ENCODE measurements around the gene GRIN2C.

Gene GRIN2C

DNA sequence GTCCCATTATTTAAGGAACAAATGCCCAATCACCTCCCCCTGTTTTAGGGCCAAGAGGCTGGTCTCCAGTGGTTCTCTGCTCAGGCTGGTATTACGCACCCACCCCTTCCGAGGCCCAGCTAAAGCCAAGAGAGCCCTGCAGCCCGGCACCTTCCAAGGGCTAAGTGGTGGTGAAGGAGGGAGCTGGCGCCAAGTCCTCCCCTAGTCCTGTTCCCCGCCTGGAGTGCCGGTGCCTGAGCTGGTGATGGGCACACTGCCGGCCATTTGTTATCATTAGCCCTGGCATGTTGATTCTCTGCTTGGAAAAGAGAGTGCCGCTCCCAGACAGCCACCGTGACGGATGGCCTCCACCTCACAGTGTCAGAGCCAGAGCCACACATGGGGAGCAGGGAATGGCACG is 31.9 kb downstream of the GRIN2C start:
- no peaks in the 10 kb centered on the region for H3K9me3 ChIP-seq (ENCODE audit: control insufficient read depth, low read length)
- 92 to 95% methylated on average over 10 to 11 of the region's 11 CpGs for WGBS, 2 experiments (ENCODE audit: insufficient coverage in 2 of 2)
- H3K36me3 ChIP-seq (ENCODE audit: control insufficient read depth, insufficient read depth, low read length): peaks cover 35% of the 10 kb centered on the region
- no peak overlapping the region for H3K4me3 ChIP-seq (ENCODE audit: extremely low read depth, insufficient read depth, low read length, poor library complexity, severe bottlenecking)
- no peaks in the 10 kb centered on the region for H3K4me1 ChIP-seq (ENCODE audit: control insufficient read depth, insufficient read depth, low read length, poor library complexity, severe bottlenecking)
- H3K27ac ChIP-seq (ENCODE audit: low read depth, low read length, severe bottlenecking): no peak overlapping the region

DNA sequence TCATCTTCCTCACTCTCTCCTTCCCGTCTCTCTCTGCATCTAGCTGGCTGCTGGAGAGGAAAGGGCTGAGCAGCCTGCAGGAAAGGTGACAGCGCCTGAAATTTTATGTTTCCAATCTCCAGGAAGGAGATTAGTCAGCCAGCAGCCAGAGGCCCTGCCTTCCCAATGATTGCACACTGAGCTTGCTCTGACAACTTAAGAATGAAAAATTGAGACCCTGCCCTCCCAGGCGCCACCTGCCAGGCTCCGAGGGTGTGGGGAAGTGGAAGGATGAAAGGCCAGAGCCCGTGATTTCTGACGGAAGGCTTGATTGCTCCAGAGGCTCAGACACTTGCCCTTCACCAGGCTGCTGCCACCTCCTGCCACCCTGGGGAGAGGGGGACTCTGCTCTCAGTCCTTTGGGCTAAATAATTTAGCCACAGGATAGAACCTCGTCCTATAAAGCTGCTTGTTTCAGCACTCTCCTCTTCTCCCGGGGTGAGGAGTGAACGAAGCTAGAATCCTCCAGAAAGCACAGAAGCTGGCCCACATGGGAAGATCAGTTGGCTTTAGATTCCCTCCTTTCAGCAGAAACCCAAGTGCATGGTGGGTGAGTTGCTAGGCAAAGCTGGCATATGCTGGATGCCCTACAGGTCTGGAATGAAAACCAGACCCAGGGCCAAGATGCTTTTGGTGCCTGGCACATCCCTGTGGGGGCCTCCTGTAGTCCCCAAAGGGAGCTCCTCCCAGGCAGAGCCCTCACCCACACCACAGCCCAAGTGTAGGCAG is 33.5 kb downstream of the GRIN2C start:
- 92 to 95% methylated on average over 8 of the region's 9 CpGs for WGBS, 2 experiments (ENCODE audit: insufficient coverage in 2 of 2)
- Histone ChIP-seq H3K9me3 (ENCODE audit: control insufficient read depth, low read length) (no peaks in the 10 kb centered on the region), H3K4me1 (ENCODE audit: control insufficient read depth, insufficient read depth, low read length, poor library complexity, severe bottlenecking) (no peaks in the 10 kb centered on the region), H3K36me3 (ENCODE audit: control insufficient read depth, insufficient read depth, low read length) (peaks cover 49% of the 10 kb centered on the region), H3K27ac (ENCODE audit: low read depth, low read length, severe bottlenecking) (no peak overlapping the region), H3K4me3 (ENCODE audit: extremely low read depth, insufficient read depth, low read length, poor library complexity, severe bottlenecking) (no peak overlapping the region)

DNA sequence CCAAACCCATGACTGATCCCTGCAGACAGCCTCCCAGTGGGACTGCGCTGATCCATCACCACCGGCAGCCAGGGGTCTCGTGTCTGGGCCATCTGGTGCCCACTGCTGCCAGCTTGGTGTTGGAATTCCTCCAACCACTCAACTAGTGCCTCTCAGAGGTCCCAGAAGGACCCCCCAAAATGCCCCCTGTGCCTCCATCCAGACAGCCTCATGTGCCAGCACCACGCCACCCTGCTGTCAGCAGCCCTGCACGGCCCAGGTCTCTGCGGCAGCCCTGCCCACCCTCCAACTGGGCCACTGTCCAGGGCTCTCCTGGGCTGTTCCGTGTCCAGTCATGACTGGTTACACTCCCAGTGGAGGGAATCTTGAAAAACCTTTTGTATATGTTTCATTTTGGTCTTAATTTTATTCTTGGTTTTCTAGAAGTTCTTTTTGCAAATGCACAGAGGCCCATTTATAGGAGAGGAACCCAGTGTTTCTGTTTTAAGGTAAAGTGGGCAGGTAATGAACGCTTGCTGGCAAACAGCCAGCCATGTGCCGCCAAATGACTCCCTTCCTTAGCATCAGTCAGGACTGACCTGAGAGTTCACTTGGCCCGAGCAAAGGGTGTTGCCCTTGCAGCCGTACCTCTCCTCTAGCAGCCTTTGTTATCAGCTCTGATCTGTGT is 34.6 kb downstream of the GRIN2C start:
- Histone ChIP-seq H3K9me3 (ENCODE audit: control insufficient read depth, low read length) (no peaks in the 10 kb centered on the region), H3K36me3 (ENCODE audit: control insufficient read depth, insufficient read depth, low read length) (peaks cover 55% of the 10 kb centered on the region), H3K4me3 (ENCODE audit: extremely low read depth, insufficient read depth, low read length, poor library complexity, severe bottlenecking) (no peak overlapping the region), H3K27ac (ENCODE audit: low read depth, low read length, severe bottlenecking) (no peak overlapping the region), H3K4me1 (ENCODE audit: control insufficient read depth, insufficient read depth, low read length, poor library complexity, severe bottlenecking) (no peaks in the 10 kb centered on the region)
- 98 to 100% methylated on average over 5 to 11 of the region's 11 CpGs for WGBS, 2 experiments (ENCODE audit: insufficient coverage in 2 of 2)

DNA sequence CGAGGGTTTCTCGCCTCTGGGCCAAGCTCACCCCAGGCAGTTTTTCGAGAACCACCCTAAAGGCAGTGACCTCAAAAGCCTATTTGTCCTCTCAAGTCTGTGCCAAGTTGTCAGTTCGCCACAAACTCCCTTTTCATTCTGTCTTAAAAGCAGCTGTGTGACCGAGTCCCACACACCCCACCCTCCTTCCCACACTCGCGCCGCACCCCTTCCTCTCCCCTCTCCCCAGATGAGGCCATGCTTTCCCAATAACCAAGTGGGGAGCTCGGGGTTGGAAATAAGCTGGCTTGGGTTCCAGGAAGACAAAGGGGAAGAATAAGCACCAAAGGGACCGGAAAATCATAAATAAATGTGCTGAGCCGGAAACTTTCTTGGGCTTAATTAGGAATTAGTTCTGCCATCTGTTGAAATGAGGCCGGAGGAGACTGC is 36.7 kb downstream of the GRIN2C start:
- Histone ChIP-seq H3K4me3 (ENCODE audit: extremely low read depth, insufficient read depth, low read length, poor library complexity, severe bottlenecking) (no peak overlapping the region), H3K4me1 (ENCODE audit: control insufficient read depth, insufficient read depth, low read length, poor library complexity, severe bottlenecking) (no peaks in the 10 kb centered on the region), H3K27ac (ENCODE audit: low read depth, low read length, severe bottlenecking) (no peak overlapping the region), H3K36me3 (ENCODE audit: control insufficient read depth, insufficient read depth, low read length) (peaks cover 69% of the 10 kb centered on the region), H3K9me3 (ENCODE audit: control insufficient read depth, low read length) (no peaks in the 10 kb centered on the region)
- 92 to 94% methylated on average over 8 of the region's 12 CpGs for WGBS, 2 experiments (ENCODE audit: insufficient coverage in 2 of 2)

DNA sequence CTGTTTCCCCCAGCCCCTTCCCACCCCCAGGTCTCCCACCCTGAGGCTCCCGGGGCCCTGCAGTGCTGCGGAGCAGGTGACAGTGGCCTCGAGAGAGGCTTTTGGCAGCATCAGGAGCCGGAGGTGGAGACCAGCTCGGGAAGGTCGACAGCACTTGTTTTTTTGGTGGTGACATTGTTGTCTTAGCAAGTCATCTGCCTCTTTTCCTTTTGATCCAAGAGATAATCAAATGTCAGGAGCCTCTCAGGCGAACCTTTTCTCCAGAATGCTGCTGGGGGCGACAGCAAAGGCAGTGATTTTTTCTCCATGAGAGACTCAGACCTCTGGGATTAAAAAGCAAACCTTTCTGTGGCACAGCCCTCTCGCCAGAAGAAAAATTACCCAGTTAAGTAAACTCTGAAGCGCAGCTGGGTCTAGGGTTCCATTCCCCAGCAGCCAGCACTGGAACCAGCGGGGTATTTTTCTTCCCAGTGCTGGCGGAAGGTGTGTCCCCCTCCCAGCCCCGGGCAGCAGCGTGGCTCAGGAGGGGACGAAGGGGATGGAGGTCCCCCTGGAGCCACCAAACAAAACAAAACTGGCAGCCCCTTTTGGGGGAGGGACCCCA is 37.2 kb downstream of the GRIN2C start:
- WGBS, 2 experiments (ENCODE audit: insufficient coverage in 2 of 2): 90 to 96% methylated on average over 9 to 13 of the region's 15 CpGs
- peaks cover 74% of the 10 kb centered on the region for H3K36me3 ChIP-seq (ENCODE audit: control insufficient read depth, insufficient read depth, low read length)
- no peak overlapping the region for H3K27ac ChIP-seq (ENCODE audit: low read depth, low read length, severe bottlenecking)
- no peaks in the 10 kb centered on the region for H3K4me1 ChIP-seq (ENCODE audit: control insufficient read depth, insufficient read depth, low read length, poor library complexity, severe bottlenecking)
- no peaks in the 10 kb centered on the region for H3K9me3 ChIP-seq (ENCODE audit: control insufficient read depth, low read length)
- no peak overlapping the region for H3K4me3 ChIP-seq (ENCODE audit: extremely low read depth, insufficient read depth, low read length, poor library complexity, severe bottlenecking)

GRCh38 chr17:74821655-74822334 is 37.9 kb downstream of the GRIN2C start:
- Histone ChIP-seq H3K9me3 (ENCODE audit: control insufficient read depth, low read length) (no peaks in the 10 kb centered on the region), H3K4me3 (ENCODE audit: extremely low read depth, insufficient read depth, low read length, poor library complexity, severe bottlenecking) (no peak overlapping the region), H3K4me1 (ENCODE audit: control insufficient read depth, insufficient read depth, low read length, poor library complexity, severe bottlenecking) (no peaks in the 10 kb centered on the region), H3K27ac (ENCODE audit: low read depth, low read length, severe bottlenecking) (no peak overlapping the region), H3K36me3 (ENCODE audit: control insufficient read depth, insufficient read depth, low read length) (peaks cover 78% of the 10 kb centered on the region)
- 91 to 92% methylated on average over 9 to 10 of the region's 13 CpGs for WGBS, 2 experiments (ENCODE audit: insufficient coverage in 2 of 2)

GRCh38 chr17:74819801-74820436 is 39.8 kb downstream of the GRIN2C start:
- H3K9me3 ChIP-seq (ENCODE audit: control insufficient read depth, low read length): no peaks in the 10 kb centered on the region
- no peak overlapping the region for H3K4me3 ChIP-seq (ENCODE audit: extremely low read depth, insufficient read depth, low read length, poor library complexity, severe bottlenecking)
- H3K4me1 ChIP-seq (ENCODE audit: control insufficient read depth, insufficient read depth, low read length, poor library complexity, severe bottlenecking): peaks cover 10% of the 10 kb centered on the region
- H3K27ac ChIP-seq (ENCODE audit: low read depth, low read length, severe bottlenecking): no peak overlapping the region
- H3K36me3 ChIP-seq (ENCODE audit: control insufficient read depth, insufficient read depth, low read length): peaks cover 62% of the 10 kb centered on the region
- 97% methylated on average over 12 of the region's 16 CpGs for WGBS, 2 experiments (ENCODE audit: insufficient coverage in 2 of 2)

GRCh38 chr17:74818291-74818938 is 41.3 kb downstream of the GRIN2C start:
- peaks cover 10% of the 10 kb centered on the region for H3K4me1 ChIP-seq (ENCODE audit: control insufficient read depth, insufficient read depth, low read length, poor library complexity, severe bottlenecking)
- no peak overlapping the region for H3K27ac ChIP-seq (ENCODE audit: low read depth, low read length, severe bottlenecking)
- peaks cover 63% of the 10 kb centered on the region for H3K36me3 ChIP-seq (ENCODE audit: control insufficient read depth, insufficient read depth, low read length)
- no peak overlapping the region for H3K4me3 ChIP-seq (ENCODE audit: extremely low read depth, insufficient read depth, low read length, poor library complexity, severe bottlenecking)
- H3K9me3 ChIP-seq (ENCODE audit: control insufficient read depth, low read length): no peaks in the 10 kb centered on the region
- WGBS, 2 experiments (ENCODE audit: insufficient coverage in 2 of 2): 88 to 92% methylated on average over 12 to 14 of the region's 16 CpGs

DNA sequence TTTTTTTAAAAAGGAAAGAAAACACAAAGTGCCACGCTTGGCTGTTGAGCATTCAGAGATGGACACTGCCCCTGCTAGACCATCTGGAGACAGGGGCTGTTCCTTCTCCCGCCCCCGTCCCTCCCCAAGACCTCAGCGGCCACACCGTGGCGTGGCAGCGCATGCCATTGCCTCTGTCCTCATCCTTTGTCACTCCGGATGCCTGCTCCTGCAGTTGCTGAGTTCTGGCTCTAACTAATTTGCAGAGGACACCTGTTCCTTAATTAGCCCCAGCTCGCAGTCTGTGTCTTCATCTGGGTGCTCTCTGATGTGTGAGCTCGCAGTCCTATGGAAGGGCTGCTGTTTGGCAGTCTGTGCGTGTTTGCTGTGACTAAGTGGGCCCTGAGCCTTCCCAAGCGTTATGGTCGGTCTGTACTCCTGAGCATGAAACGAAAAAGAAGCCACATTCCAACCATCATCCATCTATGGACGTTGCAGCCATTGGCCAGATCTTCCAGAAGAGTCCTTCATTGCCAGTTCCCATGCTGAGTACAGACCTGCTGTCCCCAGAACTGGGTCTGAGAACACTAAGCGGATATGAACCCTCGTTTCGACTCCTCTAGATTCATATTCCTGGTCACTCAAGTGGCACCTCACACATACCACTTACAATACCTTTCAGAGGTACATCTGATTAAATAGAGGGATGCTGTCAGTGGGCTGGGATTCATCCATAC is 42.6 kb downstream of the GRIN2C start:
- H3K36me3 ChIP-seq (ENCODE audit: control insufficient read depth, insufficient read depth, low read length): peaks cover 62% of the 10 kb centered on the region
- no peaks in the 10 kb centered on the region for H3K9me3 ChIP-seq (ENCODE audit: control insufficient read depth, low read length)
- H3K4me1 ChIP-seq (ENCODE audit: control insufficient read depth, insufficient read depth, low read length, poor library complexity, severe bottlenecking): peaks cover 10% of the 10 kb centered on the region
- no peak overlapping the region for H3K27ac ChIP-seq (ENCODE audit: low read depth, low read length, severe bottlenecking)
- WGBS, 2 experiments (ENCODE audit: insufficient coverage in 2 of 2): 91 to 94% methylated on average over 8 to 12 of the region's 18 CpGs
- H3K4me3 ChIP-seq (ENCODE audit: extremely low read depth, insufficient read depth, low read length, poor library complexity, severe bottlenecking): no peak overlapping the region
